Testis (tissue), 2 donors: ENCODE data around the gene PLCXD3.

Source experiments
- CTCF ChIP-seq, 3 experiments: fragments of 450-650 bp in 2 of 3; fragments of 200-600 bp in 1 of 3; sonication (generic) in 1 of 3; IDR thresholded peaks; one replicate each; pipeline ENCODE4 v1.5.1; 2016 to 2019; ENCODE audit warnings: antibody characterized with exemption in 3 of 3, mild to moderate bottlenecking in 2 of 3, moderate library complexity in 1 of 3
- POLR2A ChIP-seq: fragments of 450-650 bp; IDR thresholded peaks from one replicate; pipeline ENCODE4 v1.6.1; 2017; ENCODE audit warnings: antibody characterized with exemption, mild to moderate bottlenecking, moderate library complexity

- no peak for TF ChIP-seq CTCF (IDR thresholded peaks at IDR 0.05)
- TF ChIP-seq POLR2A, result no peak
Observed at GRCh38 chr5:41312478-41313060, 197.8 kb downstream of the PLCXD3 start.
